SU-DHL-6 (cell line): ENCODE data around the gene MED27.
A peak's percentile ranks its signal among the peaks of the same experiment; 100 is the strongest.

ENCODE experiments used
- H2AFZ ChIP-seq: fragments of 200-600 bp; sonication (generic); 2 replicates; pipeline ENCODE4 v1.6.1; 2014; ENCODE audit warnings: low read depth, mild to moderate bottlenecking, moderate library complexity, mixed read lengths, antibody characterized with exemption, low read length; ENCODE audit not compliant: severe bottlenecking
- H3F3A ChIP-seq: fragments of 200-600 bp; shearing (Covaris generic); 2 replicates; pipeline ENCODE4 v1.6.0; 2016; ENCODE audit warnings: antibody characterized with exemption, mild to moderate bottlenecking; ENCODE audit not compliant: insufficient read depth
- H3K27ac ChIP-seq: fragments of 200-600 bp; sonication (generic); 2 replicates; pipeline ENCODE4 v1.5.1; 2016; ENCODE audit warnings: low read depth, mild to moderate bottlenecking, low read length, moderate library complexity, mixed read lengths
- H3K27me3 ChIP-seq: fragments of 200-600 bp; sonication (generic), shearing (Covaris generic); 2 replicates; pipeline ENCODE4 v1.6.0; 2014; ENCODE audit warnings: mild to moderate bottlenecking, low read length
- H3K36me3 ChIP-seq: fragments of 200-600 bp; sonication (generic); 2 replicates; pipeline ENCODE4 v1.6.1; 2014; ENCODE audit warnings: mild to moderate bottlenecking, low read length, mixed read lengths
- H3K4me2 ChIP-seq: fragments of 300-600, 200-600 bp; shearing (Covaris generic), sonication (generic); 2 replicates; pipeline ENCODE4 v1.6.0; 2014; ENCODE audit warnings: low read length, low read depth, mild to moderate bottlenecking; ENCODE audit not compliant: poor library complexity, severe bottlenecking
- H3K4me3 ChIP-seq: fragments of 200-600 bp; sonication (generic); 2 replicates; pipeline ENCODE4 v1.5.1; 2014; ENCODE audit warnings: antibody characterized with exemption, low read length, mild to moderate bottlenecking, mixed read lengths; ENCODE audit not compliant: insufficient read depth, poor library complexity, severe bottlenecking
- H3K79me2 ChIP-seq: fragments of 200-600 bp; sonication (generic); 2 replicates; pipeline ENCODE4 v1.6.1; 2014; ENCODE audit warnings: mild to moderate bottlenecking, low read length, moderate library complexity; ENCODE audit not compliant: insufficient read depth
- H3K9ac ChIP-seq: fragments of 200-600 bp; sonication (generic); 2 replicates; pipeline ENCODE4 v1.7.0; 2014; ENCODE audit warnings: mild to moderate bottlenecking, low read length
- H3K9me2 ChIP-seq: fragments of 200-600 bp; sonication (generic); replicated peaks from 2 replicates; pipeline ENCODE4 v1.6.1; 2014; ENCODE audit warnings: low read length; ENCODE audit not compliant: insufficient read depth
- H3K9me3 ChIP-seq: fragments of 200-600 bp; sonication (generic); 2 replicates; pipeline ENCODE4 v1.6.1; 2014; ENCODE audit warnings: low read length, mixed read lengths; ENCODE audit not compliant: insufficient read depth
- H4K20me1 ChIP-seq: fragments of 200-600 bp; sonication (generic); 2 replicates; pipeline ENCODE4 v1.6.1; 2014; ENCODE audit warnings: low read depth, mild to moderate bottlenecking, antibody characterized with exemption, low read length, moderate library complexity, mixed read lengths
- CTCF ChIP-seq: fragments of 200-600 bp; sonication (generic); IDR thresholded peaks from one replicate; pipeline ENCODE4 v1.5.1; 2017; ENCODE audit warnings: antibody characterized with exemption, mild to moderate bottlenecking, low read length, moderate library complexity; ENCODE audit not compliant: insufficient read depth, poor library complexity, severe bottlenecking
- EZH2phosphoT487 ChIP-seq: fragments of 200-600 bp; sonication (generic), shearing (Covaris generic); conservative IDR thresholded peaks from 2 replicates; pipeline ENCODE4 v1.6.1; 2018; ENCODE audit warnings: mild to moderate bottlenecking, antibody characterized with exemption, low read length, moderate library complexity, mixed read lengths

MED27 gene

GRCh38 chr9:132079391-132080091 is at the start of gene MED27:
MED27 (minus strand) TSS chr9:132079867; CDS start chr9:132079844, 23 bp downstream.
- H3K9me2 ChIP-seq: no peaks in the 10 kb centered on the region
- H3K9me3 ChIP-seq: no peaks in the 10 kb centered on the region
- peak within 1 kb of the TSS; percentile 80 for H3K9ac ChIP-seq
- peak within 1 kb of the TSS; percentile 71 for H2AFZ ChIP-seq
- H3K27ac ChIP-seq: no peak within 1 kb of the TSS
- H3K4me3 ChIP-seq: peak within 1 kb of the TSS; percentile 87
- H3K79me2 ChIP-seq: peaks cover 13% of the 10 kb centered on the region
- H3K27me3 ChIP-seq: no peaks in the 10 kb centered on the region
- 0 out of 2 replicates have a peak, but pooled peaks cover 4% of the 10 kb centered on the region for H3K36me3 ChIP-seq
- peak within 1 kb of the TSS; percentile 72 for H3K4me2 ChIP-seq
- no peaks in the 10 kb centered on the region for H3F3A ChIP-seq
- no peaks in the 10 kb centered on the region for H4K20me1 ChIP-seq
- TF ChIP-seq CTCF: no peak
- no peak for TF ChIP-seq EZH2phosphoT487

- Histone ChIP-seq H3K36me3 (no peaks in the 10 kb centered on the region), H2AFZ (no peak overlapping the region), H3K4me3 (no peak overlapping the region), H3K79me2 (no peaks in the 10 kb centered on the region), H3K4me2 (no peak overlapping the region), H3K9me3 (no peaks in the 10 kb centered on the region), H3K27ac (no peak overlapping the region), H3K27me3 (no peaks in the 10 kb centered on the region), H3F3A (no peaks in the 10 kb centered on the region), H4K20me1 (no peaks in the 10 kb centered on the region), H3K9me2 (no peaks in the 10 kb centered on the region), H3K9ac (no peak overlapping the region)
- TF ChIP-seq CTCF (no peak), EZH2phosphoT487 (no peak)
These were observed 48.3 kb upstream of the MED27 start for GRCh38 chr9:132127888-132128534.

GRCh38 chr9:132126680-132127236 is 47.1 kb upstream of the MED27 start:
- H2AFZ ChIP-seq: no peak overlapping the region
- no peak for TF ChIP-seq CTCF
- TF ChIP-seq EZH2phosphoT487: no peak
- no peaks in the 10 kb centered on the region for H3F3A ChIP-seq
- no peaks in the 10 kb centered on the region for H3K9me3 ChIP-seq
- no peak overlapping the region for H3K4me3 ChIP-seq
- H3K27me3 ChIP-seq: no peaks in the 10 kb centered on the region
- H3K9ac ChIP-seq: no peak overlapping the region
- no peaks in the 10 kb centered on the region for H3K79me2 ChIP-seq
- no peak overlapping the region for H3K4me2 ChIP-seq
- no peak overlapping the region for H3K27ac ChIP-seq
- H3K9me2 ChIP-seq: no peaks in the 10 kb centered on the region
- no peaks in the 10 kb centered on the region for H3K36me3 ChIP-seq
- H4K20me1 ChIP-seq: no peaks in the 10 kb centered on the region
